ENCODE data around the gene MICB.
"Not testable (repeated sequence)": the region's sequence is repeated elsewhere in the genome, so short reads cannot be mapped to it uniquely, and the experiment has no call there.

MICB gene

DNA sequence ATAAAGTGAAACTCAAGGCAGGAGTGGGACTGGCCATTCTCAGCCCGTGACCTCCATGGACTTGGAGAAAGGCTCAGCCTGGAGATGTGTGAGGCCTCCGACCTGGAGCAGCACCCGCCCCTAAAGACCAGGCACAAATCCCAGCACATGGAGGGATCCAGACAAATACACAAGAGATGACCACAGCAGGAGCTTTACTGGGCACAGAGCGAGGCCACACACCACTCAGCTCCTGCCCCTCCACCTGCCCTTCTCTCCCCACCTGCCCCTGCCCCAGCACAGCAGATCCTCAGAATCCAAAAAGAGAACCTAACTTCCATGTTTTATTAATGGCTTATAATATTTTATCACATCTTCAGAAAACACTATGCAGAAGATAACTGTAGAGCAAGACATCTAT is 20.4 kb upstream of the MICB start:
- TF ChIP-seq POLR2AphosphoS5 (IDR thresholded peaks at IDR 0.05; ENCODE audit: low read depth, low read length) = no peak
- TF ChIP-seq POLR2A (IDR thresholded peaks at IDR 0.05; ENCODE audit: low read depth, low read length) = no peak
- TF ChIP-seq TAF1 (IDR thresholded peaks at IDR 0.05; ENCODE audit: borderline replicate concordance, low read depth, low read length) = no peak
- no peak for FAIRE-seq
- DNase-seq (ENCODE audit: insufficient read length) = no peak

DNA sequence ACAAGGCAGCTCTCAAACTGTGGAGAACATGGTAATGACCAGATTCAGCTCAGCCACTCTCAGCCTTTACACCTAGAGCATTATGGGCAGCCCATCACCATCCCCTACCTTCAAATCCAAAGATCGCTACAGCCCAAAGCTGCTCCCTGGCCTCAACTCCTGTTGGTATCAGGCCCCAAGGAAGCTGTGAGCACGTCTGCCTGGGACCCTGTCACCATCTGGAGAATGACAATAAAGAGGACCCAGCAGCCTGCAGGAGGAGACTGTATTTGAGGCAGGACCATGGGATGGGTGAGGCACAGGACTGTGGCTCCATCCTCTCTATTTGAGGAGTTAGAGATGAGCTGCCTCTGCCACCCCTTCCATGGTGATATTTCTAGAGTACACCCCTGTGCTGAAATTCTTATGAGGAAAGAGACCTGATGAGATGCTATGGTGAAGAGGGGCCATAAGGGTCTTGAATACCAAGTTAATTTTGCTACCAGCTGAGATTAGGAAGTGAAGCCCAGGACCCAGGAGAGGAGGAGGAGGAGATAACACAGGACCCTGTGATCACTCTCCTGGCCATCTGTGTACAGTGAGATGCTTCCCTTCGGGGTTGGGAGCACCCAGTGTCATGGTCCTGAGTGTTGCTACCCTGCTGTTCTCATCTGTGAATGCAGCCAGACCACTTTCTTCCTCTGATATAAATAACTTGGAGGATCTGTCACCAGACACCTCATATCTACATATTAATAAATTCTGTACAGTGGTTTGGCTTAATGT is 19.6 kb upstream of the MICB start:
- FAIRE-seq (no peak), DNase-seq (ENCODE audit: insufficient read length) (no peak)
- no peak for TF ChIP-seq TAF1 (IDR thresholded peaks at IDR 0.05; ENCODE audit: borderline replicate concordance, low read depth, low read length)
- TF ChIP-seq POLR2AphosphoS5 (IDR thresholded peaks at IDR 0.05; ENCODE audit: low read depth, low read length) = no peak
- no peak for TF ChIP-seq POLR2A (IDR thresholded peaks at IDR 0.05; ENCODE audit: low read depth, low read length)

DNA sequence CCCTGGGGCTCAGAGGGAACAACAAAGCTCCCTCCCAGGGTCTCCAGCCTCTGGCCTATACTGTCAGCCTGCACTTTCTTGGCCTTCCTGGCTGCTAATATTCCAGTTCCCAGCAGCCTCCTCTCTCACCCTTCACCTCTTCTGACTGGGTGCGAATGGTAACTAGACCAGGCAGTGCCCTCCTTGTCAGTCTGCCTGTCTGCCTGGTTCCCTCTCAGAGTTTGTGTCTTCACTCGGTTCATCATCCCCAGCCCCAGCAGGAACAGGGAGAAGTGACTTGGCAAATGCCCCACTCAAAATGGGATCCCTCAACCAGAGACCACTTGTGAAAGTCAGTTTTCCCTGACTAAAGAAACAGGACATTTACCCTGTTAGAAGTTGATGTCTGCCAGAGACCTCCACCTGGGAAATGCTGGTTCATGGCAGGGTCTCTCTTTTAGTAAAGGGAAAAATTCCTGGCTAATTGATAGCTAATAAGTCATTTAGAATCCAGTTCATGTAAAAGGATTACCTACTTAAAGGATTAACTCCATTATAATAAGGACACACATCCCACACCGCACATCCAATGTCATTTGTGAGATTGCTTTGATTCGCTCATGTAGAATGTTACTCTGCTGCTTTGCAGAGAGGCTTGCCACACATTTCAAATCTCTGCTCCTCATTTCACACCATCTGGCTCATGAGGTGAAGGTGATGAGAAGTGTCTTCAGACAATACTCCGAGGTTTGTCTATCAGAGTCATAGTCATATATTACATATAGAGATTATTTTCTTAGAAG is 18.6 kb upstream of the MICB start:
- TF ChIP-seq TAF1 (IDR thresholded peaks at IDR 0.05; ENCODE audit: borderline replicate concordance, low read depth, low read length) (no peak), POLR2A (IDR thresholded peaks at IDR 0.05; ENCODE audit: low read depth, low read length) (no peak), POLR2AphosphoS5 (IDR thresholded peaks at IDR 0.05; ENCODE audit: low read depth, low read length) (no peak)
- FAIRE-seq = no peak

DNA sequence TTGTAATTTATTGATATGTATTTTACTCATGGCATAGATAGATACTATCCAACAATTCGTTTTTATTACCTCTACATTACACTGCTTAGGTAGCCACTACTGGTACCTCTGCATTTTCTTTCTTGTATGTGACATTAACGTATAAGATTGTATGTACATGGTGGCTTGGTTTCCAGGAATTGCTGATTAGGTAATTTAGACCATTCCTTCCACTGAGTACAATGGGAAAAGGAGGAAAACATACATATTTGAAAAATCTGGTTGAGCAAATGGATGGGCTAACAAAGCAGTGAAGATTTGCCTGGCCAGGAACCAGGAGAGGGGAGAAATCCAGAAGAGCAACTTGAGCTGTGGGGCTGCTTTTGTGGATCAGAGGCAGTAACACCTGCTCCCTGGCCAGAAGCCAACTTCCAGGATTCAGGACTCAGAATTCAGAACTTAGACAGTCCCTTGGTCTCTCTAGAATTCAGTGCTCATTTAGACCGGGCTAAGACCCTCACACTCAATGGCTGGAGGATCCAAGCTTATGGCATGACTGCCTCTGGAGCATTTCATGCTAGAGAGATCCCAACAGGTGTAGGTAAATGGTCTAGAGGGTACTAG is 17.9 kb upstream of the MICB start:
- FAIRE-seq (no peak), DNase-seq (ENCODE audit: insufficient read length) (no peak)
- no peak for TF ChIP-seq POLR2AphosphoS5 (IDR thresholded peaks at IDR 0.05; ENCODE audit: low read depth, low read length)
- no peak for TF ChIP-seq POLR2A (IDR thresholded peaks at IDR 0.05; ENCODE audit: low read depth, low read length)
- no peak for TF ChIP-seq TAF1 (IDR thresholded peaks at IDR 0.05; ENCODE audit: borderline replicate concordance, low read depth, low read length)

More for the DNA sequence above, 18.6 kb upstream of the MICB start:
- DNase-seq (ENCODE audit: insufficient read length) = no peak

DNA sequence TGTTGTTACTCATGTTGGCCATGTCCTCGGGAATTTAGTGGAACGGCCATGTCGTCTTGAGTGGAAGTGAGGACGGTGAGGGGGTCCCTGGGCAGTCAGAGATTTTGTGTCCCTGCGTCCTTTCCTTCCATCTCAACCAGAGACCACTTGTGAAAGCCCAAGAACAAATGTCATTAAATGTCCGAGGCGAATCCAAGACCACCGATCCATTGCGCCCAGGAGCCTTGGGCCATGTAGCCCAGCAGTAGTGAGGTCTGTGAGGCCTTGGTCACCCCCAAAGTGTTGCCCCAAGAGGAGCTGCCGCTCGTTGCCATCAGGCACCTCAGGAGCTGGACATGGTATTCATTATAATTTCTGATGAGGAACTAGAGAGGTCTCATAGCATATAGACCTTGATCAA is 17.4 kb upstream of the MICB start:
- DNase-seq (ENCODE audit: insufficient read length) (no peak), FAIRE-seq (no peak)
- no peak for TF ChIP-seq POLR2AphosphoS5 (IDR thresholded peaks at IDR 0.05; ENCODE audit: low read depth, low read length)
- no peak for TF ChIP-seq TAF1 (IDR thresholded peaks at IDR 0.05; ENCODE audit: borderline replicate concordance, low read depth, low read length)
- TF ChIP-seq POLR2A (IDR thresholded peaks at IDR 0.05; ENCODE audit: low read depth, low read length) = no peak

DNA sequence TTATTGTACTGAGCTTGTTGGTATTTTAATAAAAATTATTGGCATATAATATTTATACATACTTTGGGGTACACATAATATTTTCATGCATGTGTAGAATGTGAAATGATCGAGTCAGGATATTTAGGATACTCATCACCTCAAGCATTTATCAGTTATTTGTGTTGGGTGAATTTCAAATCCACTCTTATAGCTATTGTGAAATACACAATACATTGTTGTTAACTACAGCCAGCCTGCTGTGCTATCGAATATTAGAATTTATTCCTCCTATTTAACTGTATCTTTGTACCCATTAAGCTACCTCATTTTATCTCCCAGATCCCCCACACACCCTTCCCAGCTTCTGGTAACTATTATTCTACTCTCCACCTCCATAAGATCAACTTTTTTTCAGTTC is 14.6 kb upstream of the MICB start:
- no peak for TF ChIP-seq POLR2AphosphoS5 (IDR thresholded peaks at IDR 0.05; ENCODE audit: low read depth, low read length)
- TF ChIP-seq POLR2A (IDR thresholded peaks at IDR 0.05; ENCODE audit: low read depth, low read length) = no peak
- TF ChIP-seq TAF1 (IDR thresholded peaks at IDR 0.05; ENCODE audit: borderline replicate concordance, low read depth, low read length) = no peak
- FAIRE-seq = no peak
- DNase-seq (ENCODE audit: insufficient read length) = no peak

DNA sequence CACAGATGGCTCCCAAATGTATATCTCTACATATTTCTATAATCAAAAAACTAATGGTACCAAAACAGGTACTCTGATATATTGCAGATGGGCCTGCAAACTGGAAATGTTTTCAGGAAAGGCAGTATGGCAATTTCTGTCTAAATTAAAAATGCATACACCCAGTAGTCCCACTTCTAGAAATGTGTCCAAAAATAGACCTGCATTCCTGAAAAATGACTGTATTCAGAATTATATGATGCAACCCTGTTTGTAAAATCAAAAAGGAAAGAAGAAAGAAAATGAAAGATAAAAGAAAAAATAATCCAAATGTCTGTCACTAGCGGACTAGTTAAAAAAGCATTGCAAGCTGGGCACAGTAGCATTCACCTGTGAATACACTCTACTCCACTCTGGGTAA is 12.9 kb upstream of the MICB start:
- no peak for FAIRE-seq
- TF ChIP-seq TAF1 (IDR thresholded peaks at IDR 0.05; ENCODE audit: borderline replicate concordance, low read depth, low read length) (no peak), POLR2AphosphoS5 (IDR thresholded peaks at IDR 0.05; ENCODE audit: low read depth, low read length) (no peak), POLR2A (IDR thresholded peaks at IDR 0.05; ENCODE audit: low read depth, low read length) (no peak)
- no peak for DNase-seq (ENCODE audit: insufficient read length)

DNA sequence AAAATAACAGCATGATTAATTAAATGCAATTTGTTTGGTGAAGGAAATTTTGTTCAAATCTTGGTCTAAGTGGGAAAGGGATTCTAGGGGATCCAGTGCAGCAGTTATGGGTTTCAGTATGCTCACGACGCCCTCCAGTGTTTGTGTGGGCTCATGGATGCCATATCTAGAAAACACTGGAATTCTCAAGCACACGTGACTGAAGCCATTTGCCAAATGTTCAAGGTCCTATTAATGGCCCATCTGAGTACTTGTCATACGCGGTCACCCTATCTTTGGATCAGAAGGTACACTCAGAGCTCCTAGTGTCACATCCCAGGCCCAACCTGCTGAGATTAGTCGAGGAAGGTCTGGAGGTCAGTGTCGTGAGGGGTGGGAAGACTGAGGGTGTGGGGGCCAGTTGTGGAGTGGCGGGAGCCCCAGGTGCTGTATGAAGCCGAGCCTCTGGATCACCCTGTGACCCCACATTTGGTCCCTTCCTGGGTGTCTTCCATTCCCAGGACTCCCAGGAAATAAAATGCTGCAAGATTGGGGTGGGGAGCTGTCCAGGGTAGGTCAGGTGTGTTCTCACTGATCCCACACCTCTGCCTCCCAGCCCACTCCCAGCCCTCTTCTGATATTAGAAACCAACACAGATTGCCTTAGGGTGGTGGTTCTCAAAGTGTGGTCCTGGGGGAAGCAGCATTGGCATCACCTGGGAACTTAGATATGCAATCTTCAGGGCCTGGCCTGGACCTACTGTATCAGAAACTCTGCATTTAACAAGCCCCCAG is 11.7 kb upstream of the MICB start:
- FAIRE-seq = peak; percentile 53

DNA sequence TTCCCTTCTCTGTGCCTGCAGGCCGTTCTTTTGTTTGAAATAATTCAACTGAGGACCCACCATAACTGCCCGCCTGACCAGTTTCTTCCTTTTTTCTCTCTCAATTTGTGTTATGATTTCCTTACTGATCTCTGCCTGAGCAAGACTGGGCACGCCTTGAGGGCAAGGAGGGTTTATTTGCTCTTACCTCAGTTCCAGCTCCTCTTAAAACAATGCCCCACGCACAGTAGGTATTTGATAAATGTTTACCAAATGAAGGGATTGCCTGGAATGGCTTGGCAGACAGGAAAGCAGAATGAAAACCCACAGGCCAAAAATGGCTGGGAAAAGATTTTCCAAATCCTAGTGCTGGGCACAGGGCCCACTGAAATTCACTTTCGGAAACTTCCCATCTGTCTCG is 10.3 kb upstream of the MICB start:
- FAIRE-seq; DNase-seq (ENCODE audit: insufficient read length): not testable (repeated sequence)

More for the DNA sequence above, 11.7 kb upstream of the MICB start:
- not testable (repeated sequence) for DNase-seq (ENCODE audit: insufficient read length)

DNA sequence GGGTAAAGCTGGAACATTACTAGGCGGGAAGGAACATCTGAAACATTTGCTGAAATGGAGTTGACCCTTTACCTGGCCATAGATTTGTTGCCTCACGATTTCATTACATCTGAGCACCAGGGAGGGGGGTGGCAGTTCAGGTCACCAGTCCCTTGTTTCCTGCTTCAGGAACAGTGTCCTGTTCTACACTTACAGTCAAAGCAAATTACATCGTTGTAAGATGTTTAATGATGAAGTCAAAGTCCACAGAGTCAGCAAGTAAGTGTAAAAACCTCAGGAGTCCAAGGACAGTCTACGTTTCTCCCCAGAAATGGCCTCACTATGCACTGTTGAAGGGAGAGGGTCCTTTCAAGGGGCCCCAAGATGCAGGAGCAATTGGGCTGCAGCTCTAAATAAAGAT is 8.9 kb upstream of the MICB start:
- DNase-seq (ENCODE audit: insufficient read length) (no peak), FAIRE-seq (no peak)
- TF ChIP-seq TAF1 (IDR thresholded peaks at IDR 0.05; ENCODE audit: borderline replicate concordance, low read depth, low read length) (no peak), POLR2AphosphoS5 (IDR thresholded peaks at IDR 0.05; ENCODE audit: low read depth, low read length) (no peak), POLR2A (IDR thresholded peaks at IDR 0.05; ENCODE audit: low read depth, low read length) (no peak)

DNA sequence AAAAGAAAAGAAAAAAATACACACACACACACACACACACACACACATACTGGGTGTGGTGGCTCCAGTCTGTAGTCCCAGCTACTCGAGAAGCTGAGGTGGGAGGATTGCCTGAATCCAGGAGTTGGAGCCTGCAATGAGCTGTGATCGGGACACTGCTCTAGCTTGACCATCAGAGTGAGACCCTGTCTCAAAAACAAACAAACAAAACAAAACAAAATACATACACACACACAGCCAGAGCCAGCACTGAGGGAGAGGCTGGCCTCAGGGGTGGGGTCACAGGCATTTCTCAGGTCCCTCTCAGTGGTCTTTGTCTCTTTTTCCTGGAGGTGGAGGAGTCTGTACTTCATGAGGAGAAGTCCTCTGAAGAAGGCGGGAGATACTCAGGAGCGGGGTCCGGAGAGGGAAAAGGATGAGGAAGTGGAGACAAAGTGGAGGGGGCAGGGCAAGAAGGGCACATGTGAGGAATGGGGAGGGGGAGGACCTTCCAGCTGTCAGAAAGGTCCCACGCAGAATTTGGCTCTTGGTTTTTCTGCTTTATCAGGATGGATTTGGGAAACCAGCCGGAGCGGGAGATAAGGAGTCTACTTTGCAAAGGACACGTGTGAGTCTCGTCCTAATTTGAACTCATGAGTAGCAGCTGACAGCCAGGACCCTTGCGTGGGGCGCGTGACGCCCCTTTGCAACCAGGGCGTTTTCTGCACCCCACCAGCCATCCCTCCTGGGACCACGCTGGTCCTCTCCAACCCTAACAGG is 7.7 kb upstream of the MICB start:
- TF ChIP-seq POLR2A (IDR thresholded peaks at IDR 0.05; ENCODE audit: low read depth, low read length) (no peak), POLR2AphosphoS5 (IDR thresholded peaks at IDR 0.05; ENCODE audit: low read depth, low read length) (no peak), TAF1 (IDR thresholded peaks at IDR 0.05; ENCODE audit: borderline replicate concordance, low read depth, low read length) (no peak)
- FAIRE-seq (no peak), DNase-seq (ENCODE audit: insufficient read length) (no peak)

DNA sequence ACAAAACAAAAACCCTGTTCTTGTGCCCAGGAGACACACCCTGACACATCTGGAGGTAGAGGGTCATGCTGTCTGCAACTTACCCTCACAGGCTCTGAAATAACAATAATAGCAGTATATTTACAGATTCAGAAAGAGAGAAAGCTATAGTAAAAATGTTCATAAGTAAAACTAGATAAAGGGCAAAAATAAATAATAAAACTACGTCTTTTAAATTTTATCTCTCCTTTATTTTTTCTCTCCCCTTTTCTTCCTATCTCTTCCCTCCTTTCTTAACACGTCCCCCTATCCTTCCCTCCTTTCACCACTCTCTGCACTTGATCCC is 4.4 kb upstream of the MICB start:
- not testable (repeated sequence) for DNase-seq (ENCODE audit: insufficient read length); FAIRE-seq

All from GM12892 (cell line).